ENCODE data around the gene COL21A1. TPM values are rescaled to one million over a fixed set of nuclear protein-coding genes. Genes with fewer than 3 reads are reported as not detected.

COL21A1 gene
- total and polyA plus RNA-seq, 2 of the 4 experiments (the other 2 are of a cell fraction), result 0.05 TPM; not detected in 1

DNA sequence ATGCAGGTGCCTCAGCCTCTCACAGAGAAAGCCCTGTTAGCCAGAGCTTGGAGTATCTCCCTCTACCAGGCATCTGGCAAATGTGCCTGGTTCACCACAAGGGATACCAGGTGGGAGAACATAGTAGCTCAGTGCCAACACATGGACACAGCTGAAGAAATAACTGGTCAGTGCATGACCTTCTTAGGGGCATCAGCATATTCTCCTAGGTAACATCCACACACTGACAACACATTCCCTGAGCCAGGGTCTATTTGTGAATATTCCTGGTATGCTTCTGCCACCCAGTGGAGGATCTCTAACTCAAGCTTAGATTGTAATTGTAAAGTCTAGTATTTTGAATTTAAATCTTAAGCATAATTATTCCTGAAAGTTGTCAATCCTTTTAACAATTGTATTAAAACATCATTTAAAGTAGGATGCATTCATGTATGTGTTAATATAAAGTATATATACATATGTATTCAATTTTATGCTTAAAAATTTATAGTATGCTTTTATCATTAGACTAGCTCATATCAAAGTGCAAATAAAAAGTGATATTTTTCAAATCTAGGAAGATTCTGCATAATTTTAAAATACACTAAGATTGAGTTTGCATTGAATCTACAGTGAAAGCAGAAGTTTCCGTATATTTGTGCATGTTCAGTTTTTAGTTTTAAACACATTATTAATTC is 45.3 kb upstream of the COL21A1 start (continued):
- no peak for TF ChIP-seq RFX5 (IDR thresholded peaks at IDR 0.05; ENCODE audit: low read depth, low read length)

DNA sequence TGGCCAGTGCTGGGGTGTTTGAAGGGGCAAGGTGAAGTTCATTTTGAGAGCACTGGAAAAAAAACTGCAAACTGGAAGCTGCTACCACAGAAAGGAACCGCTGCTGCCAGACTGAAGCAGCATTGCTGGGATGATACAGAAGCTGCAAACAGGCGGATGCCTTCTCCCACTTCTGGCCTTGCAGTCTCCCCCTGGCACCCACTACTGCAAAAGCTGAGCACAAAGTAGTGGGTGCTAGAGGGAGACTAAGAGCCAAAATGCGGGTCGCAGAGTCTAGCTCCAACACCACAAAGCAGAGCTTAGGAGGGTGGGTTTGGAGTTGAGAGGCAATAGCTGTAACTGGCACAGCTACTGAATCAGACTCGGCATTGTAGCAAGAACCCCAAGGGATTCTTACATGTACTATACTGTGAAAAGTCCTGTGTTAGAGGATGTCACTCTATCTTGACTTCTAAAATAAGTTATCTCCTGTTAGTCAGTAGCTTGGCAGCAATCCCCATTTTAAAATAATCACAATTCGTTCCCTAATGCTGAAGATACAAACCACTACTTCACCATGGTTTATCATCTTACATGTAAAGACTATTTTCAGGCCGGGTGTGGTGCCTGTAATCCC is 44.0 kb upstream of the COL21A1 start:
- H3K18ac ChIP-seq (ENCODE audit: low read depth, low read length), result no peak overlapping the region
- BruUV-seq (replicated peaks), result no TSS peak
- no peak overlapping the region for H3K4me2 ChIP-seq (ENCODE audit: low read depth, low read length)
- no peak for ATAC-seq (ENCODE audit: low read depth)
- no CpG with 5 or more reads among the region's 7 CpGs for WGBS, 2 experiments (ENCODE audit: extremely low coverage in 2 of 2, insufficient read length in 1 of 2)
- H3K36me3 ChIP-seq (ENCODE audit: control insufficient read depth, insufficient read depth, low read length), result no peaks in the 10 kb centered on the region
- H3K14ac ChIP-seq (replicated peaks; ENCODE audit: low read depth, low read length), result no peak overlapping the region
- no peak overlapping the region for H2BK5ac ChIP-seq (ENCODE audit: low read depth, low read length, poor library complexity, severe bottlenecking)
- no peak overlapping the region for H3K27ac ChIP-seq (ENCODE audit: insufficient read depth, low read length)
- H2AFZ ChIP-seq (replicated peaks; ENCODE audit: low read length, poor library complexity), result no peak overlapping the region
- no peaks in the 10 kb centered on the region; the same call in 1 of the 2 replicates for H3K27me3 ChIP-seq (ENCODE audit: control insufficient read depth, insufficient read depth, low read length)
- no peak overlapping the region for H3K23ac ChIP-seq (ENCODE audit: low read depth, low read length)
- no peak overlapping the region for H2BK120ac ChIP-seq (ENCODE audit: low read depth, low read length)
- no peak overlapping the region for H4K8ac ChIP-seq (ENCODE audit: low read depth in 2 of 2, low read length in 2 of 2)
- H2AK5ac ChIP-seq (ENCODE audit: low read depth, low read length), result no peak overlapping the region
- H4K20me1 ChIP-seq (ENCODE audit: insufficient read depth, low read length), result no peaks in the 10 kb centered on the region
- DNase-seq, result no peak
- H3K4me3 ChIP-seq (ENCODE audit: insufficient read depth, low read depth, low read length), result no peak overlapping the region
- H3K4ac ChIP-seq (ENCODE audit: low read depth, low read length), result no peak overlapping the region
- H4K91ac ChIP-seq (ENCODE audit: insufficient read depth, low read depth, low read length), result no peak overlapping the region
- ChIA-PET CTCF (interaction anchor here (0.7 to 1.6 kb wide), 6 partner anchors 11 to 1015 kb away, joined by 3 to 8 read pairs (median 3); no protein-coding TSS in a partner anchor), POLR2A (ENCODE audit: unreplicated experiment) (no interaction called here)
- dilution Hi-C loops (cut with HindIII; ENCODE audit: low sequenced_read_pairs, unreplicated experiment) (no loop called here), intact Hi-C loops (cut with micrococcal nuclease) (no loop called here), in situ Hi-C loops (cut with MboI; ENCODE audit: low sequenced_read_pairs) (loop anchor here (5.0 to 25.0 kb wide), 3 partner anchors 309 to 1004 kb away; no protein-coding TSS in a partner anchor)
- TF ChIP-seq, protein P1, sequence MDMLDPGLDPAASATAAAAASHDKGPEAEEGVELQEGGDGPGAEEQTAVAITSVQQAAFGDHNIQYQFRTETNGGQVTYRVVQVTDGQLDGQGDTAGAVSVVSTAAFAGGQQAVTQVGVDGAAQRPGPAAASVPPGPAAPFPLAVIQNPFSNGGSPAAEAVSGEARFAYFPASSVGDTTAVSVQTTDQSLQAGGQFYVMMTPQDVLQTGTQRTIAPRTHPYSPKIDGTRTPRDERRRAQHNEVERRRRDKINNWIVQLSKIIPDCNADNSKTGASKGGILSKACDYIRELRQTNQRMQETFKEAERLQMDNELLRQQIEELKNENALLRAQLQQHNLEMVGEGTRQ (IDR thresholded peaks at IDR 0.05; ENCODE audit: low read depth, low read length), result no peak
- no peak for TF ChIP-seq SMC3 (IDR thresholded peaks at IDR 0.05; ENCODE audit: low read depth, low read length)
- TF ChIP-seq BHLHE40 (IDR thresholded peaks at IDR 0.05; ENCODE audit: low read depth, low read length), result no peak
- no peak for TF ChIP-seq RFX5 (IDR thresholded peaks at IDR 0.05; ENCODE audit: low read depth, low read length)
- TF ChIP-seq POLR2A (IDR thresholded peaks at IDR 0.05; ENCODE audit: low read depth, low read length), result no peak
- no peak for TF ChIP-seq RAD21 (IDR thresholded peaks at IDR 0.05; ENCODE audit: low read length)
- TF ChIP-seq, protein P2, sequence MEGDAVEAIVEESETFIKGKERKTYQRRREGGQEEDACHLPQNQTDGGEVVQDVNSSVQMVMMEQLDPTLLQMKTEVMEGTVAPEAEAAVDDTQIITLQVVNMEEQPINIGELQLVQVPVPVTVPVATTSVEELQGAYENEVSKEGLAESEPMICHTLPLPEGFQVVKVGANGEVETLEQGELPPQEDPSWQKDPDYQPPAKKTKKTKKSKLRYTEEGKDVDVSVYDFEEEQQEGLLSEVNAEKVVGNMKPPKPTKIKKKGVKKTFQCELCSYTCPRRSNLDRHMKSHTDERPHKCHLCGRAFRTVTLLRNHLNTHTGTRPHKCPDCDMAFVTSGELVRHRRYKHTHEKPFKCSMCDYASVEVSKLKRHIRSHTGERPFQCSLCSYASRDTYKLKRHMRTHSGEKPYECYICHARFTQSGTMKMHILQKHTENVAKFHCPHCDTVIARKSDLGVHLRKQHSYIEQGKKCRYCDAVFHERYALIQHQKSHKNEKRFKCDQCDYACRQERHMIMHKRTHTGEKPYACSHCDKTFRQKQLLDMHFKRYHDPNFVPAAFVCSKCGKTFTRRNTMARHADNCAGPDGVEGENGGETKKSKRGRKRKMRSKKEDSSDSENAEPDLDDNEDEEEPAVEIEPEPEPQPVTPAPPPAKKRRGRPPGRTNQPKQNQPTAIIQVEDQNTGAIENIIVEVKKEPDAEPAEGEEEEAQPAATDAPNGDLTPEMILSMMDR (conservative IDR thresholded peaks at IDR 0.05; ENCODE audit: low read depth, low read length), result no peak
- TF ChIP-seq MAFK (IDR thresholded peaks at IDR 0.05; ENCODE audit: low read depth, low read length), result no peak
- no peak for TF ChIP-seq CHD1 (IDR thresholded peaks at IDR 0.05; ENCODE audit: low read depth, low read length)
- TF ChIP-seq RCOR1 (IDR thresholded peaks at IDR 0.05; ENCODE audit: insufficient replicate concordance, low read length), result no peak
- H2BK15ac ChIP-seq (ENCODE audit: low read depth, low read length), result no peak overlapping the region
- H3K4me1 ChIP-seq (ENCODE audit: control insufficient read depth, insufficient read depth, low read length), result no peaks in the 10 kb centered on the region
- no peak overlapping the region for H3K56ac ChIP-seq (ENCODE audit: extremely low read depth, insufficient read depth, low read length)
- H3K9me1 ChIP-seq (ENCODE audit: insufficient read depth, low read length), result no peaks in the 10 kb centered on the region
- H2AK9ac ChIP-seq (replicated peaks; ENCODE audit: low read depth, low read length, poor library complexity), result no peak overlapping the region
- H3K79me1 ChIP-seq (ENCODE audit: low read depth in 1 of 2, low read length in 2 of 2), result no peaks in the 10 kb centered on the region
- H2BK20ac ChIP-seq (ENCODE audit: low read depth, low read length), result no peak overlapping the region
- H4K5ac ChIP-seq (ENCODE audit: low read depth, low read length), result no peak overlapping the region
- no peaks in the 10 kb centered on the region for H3K9me3 ChIP-seq (ENCODE audit: control insufficient read depth, insufficient read depth, low read length)
- H3K9ac ChIP-seq (ENCODE audit: low read depth, low read length), result no peak overlapping the region

Data from IMR-90 (cell line).